Measurements from ENCODE around the gene ERBB4. TPM values are rescaled to one million over a fixed set of nuclear protein-coding genes. Genes with fewer than 3 reads are reported as not detected.
"Not testable (repeated sequence)": the region's sequence is repeated elsewhere in the genome, so short reads cannot be mapped to it uniquely, and the experiment has no call there.

The ERBB4 gene
- polyA plus RNA-seq, 3 donors: 0.07 to 0.25 (median 0.11) TPM

DNA sequence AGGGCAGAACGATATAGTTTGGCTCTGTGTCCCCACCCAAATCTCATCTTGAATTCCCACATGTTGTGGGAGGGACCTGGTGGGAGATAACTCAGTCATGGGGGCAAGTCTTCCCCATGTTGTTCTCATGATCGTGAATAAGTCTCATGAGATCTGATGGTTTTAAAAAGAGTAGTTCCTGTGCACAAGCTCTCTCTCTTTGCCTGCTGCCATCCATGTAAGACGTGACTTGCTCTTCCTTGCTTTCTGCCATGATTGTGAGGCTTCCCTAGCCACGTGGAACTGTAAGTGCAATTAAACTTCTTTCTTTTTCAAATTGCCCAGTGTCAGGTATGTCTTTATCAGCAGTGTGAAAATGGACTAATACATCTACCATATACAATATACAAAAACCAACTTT lies 76.9 kb downstream of the ERBB4 start:
- 77 to 86% (median 78%) methylated on average over 4 of the region's 4 CpGs for WGBS, 3 donors
- H3K27ac ChIP-seq (ENCODE audit: low read depth, low read length): not testable (repeated sequence)

DNA sequence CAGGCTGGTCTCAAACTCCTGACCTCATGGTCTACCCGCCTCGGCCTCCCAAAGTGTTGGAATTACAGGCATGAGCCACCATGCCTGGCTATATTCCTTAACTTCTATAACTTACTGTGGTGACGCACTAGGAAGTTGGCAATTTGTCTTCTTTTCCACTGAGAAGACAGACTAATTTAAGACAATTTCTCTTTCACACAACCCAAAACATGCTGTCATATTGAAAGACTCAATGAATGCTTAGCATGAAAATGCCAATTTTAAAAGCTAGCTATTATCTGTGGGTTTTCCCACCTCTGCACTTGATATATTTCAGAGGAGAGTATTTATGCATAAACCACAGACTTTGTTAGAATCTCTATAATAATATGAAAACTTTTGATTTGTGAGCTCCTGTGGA lies 84.5 kb downstream of the ERBB4 start:
- H3K27ac ChIP-seq (ENCODE audit: low read depth, low read length): no peak overlapping the region
- WGBS, 3 donors: 86 to 96% (median 95%) methylated on average over 3 of the region's 3 CpGs

DNA sequence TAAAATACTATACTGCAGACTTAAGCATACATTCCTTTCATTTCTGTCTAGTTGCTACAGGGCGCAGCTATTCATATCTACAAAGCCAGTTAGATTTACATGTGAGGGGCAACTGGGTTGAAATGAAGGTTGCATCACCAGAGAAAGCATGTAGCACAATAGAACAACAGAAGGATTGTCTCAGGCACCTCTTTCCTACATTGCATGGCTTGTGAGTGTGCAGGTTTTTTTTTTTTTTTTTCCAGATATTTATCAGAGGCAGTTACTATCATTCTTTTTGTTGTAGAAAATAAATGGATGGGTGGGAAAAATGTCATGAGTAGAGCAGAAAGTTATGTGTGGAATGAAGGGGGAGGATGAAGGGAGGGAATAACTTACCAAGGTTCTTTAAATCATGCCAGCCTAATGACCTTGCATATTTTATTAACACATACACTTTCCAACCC lies 86.8 kb downstream of the ERBB4 start:
- no peak overlapping the region for H3K27ac ChIP-seq (ENCODE audit: low read depth, low read length)
- WGBS, 3 donors: 33 to 61% (median 38%) methylated on average over 1 of the region's 1 CpG

DNA sequence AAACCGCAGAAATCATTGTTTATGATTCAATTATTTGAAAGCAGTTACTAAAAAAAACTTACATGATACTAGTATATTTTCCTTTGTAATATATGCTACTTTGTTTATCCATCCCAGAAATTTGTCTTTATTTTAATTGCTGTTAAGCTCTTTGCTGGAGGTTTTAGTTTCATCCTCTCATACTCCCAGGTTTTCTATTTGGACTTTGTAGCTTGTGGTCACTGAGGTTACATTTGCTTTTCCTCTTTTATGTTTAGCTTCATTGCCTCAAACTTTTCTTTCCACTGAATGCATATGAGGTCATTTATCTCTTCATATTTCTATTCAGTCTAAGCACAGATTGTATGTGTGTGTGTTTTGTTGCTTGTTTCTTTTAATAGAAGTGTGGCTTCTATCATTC lies 89.9 kb downstream of the ERBB4 start:
- 79 to 88% (median 83%) methylated on average over 1 of the region's 1 CpG for WGBS, 3 donors
- H3K27ac ChIP-seq (ENCODE audit: low read depth, low read length): no peak overlapping the region

DNA sequence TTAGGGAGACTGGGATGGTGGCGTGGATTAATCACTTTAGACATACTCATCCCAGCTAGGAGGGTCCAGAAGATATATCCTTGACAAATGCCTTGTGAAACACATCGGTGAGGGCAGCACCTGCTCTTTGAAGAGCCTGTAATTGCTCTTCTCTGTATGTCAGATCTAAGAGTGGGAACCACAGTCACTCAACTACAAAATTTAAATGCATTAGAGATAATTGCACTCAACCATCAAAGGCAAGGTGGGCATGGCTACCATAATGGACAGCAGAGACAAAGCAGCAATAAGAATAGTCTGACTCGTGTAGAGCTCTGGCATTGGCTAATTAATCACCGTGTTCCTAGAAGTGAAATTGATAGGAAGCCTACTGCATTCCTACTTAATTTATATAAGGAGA lies 96.8 kb downstream of the ERBB4 start:
- WGBS, 3 donors: 81 to 85% (median 84%) methylated on average over 4 of the region's 4 CpGs
- H3K27ac ChIP-seq (ENCODE audit: low read depth, low read length): no peak overlapping the region

DNA sequence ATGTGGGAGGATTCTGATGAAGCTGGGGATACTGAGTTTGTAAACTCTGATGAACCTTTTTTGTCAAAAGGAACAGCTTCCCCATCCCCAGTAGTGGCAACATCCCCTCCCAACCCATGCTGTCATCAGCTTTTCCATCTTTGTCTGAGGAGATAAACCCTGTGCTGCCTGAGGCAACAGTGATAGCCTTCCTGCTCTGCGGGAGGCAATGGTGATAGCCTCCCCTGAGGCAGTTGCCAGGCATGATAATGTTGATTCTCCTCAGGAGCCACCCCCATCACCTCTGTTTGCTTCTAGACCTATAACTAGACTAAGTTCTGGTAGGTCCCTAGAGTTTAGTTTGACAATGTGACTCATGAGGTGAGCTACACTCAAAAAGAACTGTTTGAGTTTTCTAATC lies 97.5 kb downstream of the ERBB4 start:
- H3K27ac ChIP-seq (ENCODE audit: low read depth, low read length): no peak overlapping the region
- WGBS, 3 donors: 78 to 95% (median 89%) methylated on average over 1 of the region's 1 CpG

DNA sequence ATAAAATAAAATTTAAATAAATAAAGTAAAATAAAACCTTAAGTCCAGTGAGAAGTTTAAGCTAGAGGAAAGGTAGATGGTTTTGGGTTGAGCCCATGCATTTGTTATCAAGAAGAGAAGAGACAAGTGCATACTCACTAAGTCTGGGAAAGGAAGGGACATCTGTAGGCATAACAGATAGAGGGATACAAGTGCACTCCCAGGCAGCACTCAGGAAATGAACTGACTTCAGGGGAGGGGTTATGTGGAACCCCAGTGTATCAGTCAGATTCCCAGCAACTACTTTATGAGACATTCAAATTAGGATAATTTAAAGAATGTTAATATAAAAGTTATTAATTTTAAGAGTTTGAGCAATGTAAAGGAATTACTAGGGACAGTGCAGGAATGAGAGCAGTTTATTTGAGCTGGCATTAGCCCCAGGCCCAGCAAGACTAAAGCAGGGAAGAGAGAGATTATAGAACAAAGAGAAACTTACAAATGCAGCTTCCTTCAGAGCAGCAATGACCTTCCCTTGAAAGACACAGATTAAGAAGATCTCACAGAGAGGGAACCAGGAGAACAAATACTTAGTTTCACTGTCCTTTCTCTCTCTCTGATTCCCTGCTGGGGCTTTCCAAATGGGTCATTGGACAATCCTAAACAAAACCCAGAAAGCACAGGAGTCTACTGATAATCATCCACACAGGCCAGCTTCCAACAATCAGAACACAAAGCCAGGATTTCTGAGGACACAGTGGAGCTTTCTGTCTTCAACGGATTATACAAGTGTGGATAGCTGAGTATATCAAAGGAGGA lies 109.7 kb downstream of the ERBB4 start:
- no peak overlapping the region for H3K27ac ChIP-seq (ENCODE audit: low read depth, low read length)
- WGBS, 3 donors: 44 to 60% (median 52%) methylated on average over 1 of the region's 1 CpG

DNA sequence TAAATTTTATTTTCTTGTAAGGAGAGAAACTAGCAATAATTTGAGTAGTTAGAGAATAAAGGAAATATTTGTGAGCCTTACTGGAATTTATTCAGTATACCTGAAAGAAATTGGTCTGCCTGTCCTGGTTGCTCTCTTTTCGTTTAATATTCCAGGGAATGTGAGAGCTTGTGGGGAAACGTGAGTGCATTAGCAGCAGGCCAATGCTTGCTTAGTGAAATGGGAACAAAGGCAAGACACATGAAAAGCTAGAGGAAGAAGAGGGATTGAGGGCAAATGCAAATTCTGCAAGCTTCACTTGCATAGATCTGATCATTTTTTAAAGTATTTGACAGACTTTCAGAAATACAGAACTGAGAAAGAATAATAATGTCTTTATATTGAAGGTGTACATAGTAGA lies 111.0 kb downstream of the ERBB4 start:
- WGBS, 3 donors: 55 to 71% (median 60%) methylated on average over 2 of the region's 2 CpGs
- H3K27ac ChIP-seq (ENCODE audit: low read depth, low read length): no peak overlapping the region

DNA sequence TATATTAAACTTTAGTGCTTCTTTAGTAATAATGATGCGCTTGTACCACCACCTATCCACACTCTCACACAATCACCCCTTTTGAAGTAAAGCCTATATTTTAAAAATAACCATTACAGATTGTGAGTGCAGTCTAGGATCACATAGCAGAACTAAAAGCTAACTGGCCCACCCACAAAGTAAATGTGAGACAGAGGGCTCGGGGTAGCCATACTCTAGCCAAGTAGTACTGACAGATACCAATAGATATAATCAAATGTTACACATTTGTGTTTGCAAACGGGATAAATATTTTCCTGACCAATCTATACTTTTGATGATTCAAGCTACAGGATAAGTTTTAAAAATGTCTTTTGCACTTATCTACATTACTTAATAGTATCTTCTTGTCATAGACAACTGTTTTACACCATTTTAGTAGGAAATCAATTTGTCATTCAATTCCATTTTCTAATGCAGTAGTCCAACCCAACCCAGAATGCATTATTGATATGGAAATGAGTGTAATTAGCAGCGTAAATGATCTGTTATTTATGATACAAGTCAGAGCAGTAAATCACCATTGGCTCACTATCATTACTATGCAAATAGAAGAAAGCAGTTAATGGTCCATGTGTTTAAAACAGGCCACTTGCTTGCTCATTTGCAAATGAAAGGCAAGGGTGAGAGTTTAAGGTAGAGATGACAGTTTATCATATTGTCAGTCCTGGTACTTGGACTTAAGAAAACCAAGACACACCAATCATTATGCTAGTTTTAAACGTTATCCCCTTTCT lies 111.8 kb downstream of the ERBB4 start:
- H3K27ac ChIP-seq (ENCODE audit: low read depth, low read length): no peak overlapping the region
- 62 to 79% (median 66%) methylated on average over 5 of the region's 5 CpGs for WGBS, 3 donors

DNA sequence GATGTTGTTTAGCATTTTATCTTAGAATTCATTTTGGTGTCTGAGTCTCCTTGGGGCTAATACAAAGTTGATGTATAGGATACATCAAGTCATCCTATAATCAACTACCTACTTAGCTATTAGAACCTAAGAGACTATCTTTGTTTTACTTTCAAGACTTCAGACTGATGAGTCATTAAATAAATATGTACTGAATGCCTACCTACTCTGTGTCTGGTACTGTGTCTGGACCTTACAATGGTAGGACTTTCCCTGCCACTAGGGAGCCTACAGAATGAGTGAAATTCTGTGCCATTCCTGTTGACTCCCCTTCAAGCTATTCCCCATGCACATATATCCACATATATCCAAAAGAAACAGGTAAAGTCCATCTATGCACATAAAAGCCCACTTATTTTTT lies 114.5 kb downstream of the ERBB4 start:
- H3K27ac ChIP-seq (ENCODE audit: low read depth, low read length): no peak overlapping the region

DNA sequence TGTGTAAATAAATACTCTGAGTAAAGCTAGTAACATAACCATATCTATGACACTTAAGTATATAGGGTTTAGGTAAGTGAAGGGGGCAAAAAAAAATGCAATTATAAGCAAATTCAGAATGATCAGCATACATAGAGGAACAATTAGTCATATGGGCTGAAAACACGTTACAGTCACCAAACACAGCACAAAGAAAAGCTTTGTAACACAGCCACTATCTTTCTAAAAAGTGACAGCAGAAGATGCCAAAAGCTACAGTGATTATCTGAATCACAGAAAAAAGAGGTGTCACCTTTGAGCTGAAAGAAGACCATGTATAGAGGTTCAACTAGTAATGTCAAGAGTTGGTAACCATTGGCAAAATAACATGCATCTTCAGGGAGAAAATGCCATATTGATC lies 115.5 kb downstream of the ERBB4 start:
- 68 to 79% (median 69%) methylated on average over 1 of the region's 1 CpG for WGBS, 3 donors
- H3K27ac ChIP-seq (ENCODE audit: low read depth, low read length): no peak overlapping the region

DNA sequence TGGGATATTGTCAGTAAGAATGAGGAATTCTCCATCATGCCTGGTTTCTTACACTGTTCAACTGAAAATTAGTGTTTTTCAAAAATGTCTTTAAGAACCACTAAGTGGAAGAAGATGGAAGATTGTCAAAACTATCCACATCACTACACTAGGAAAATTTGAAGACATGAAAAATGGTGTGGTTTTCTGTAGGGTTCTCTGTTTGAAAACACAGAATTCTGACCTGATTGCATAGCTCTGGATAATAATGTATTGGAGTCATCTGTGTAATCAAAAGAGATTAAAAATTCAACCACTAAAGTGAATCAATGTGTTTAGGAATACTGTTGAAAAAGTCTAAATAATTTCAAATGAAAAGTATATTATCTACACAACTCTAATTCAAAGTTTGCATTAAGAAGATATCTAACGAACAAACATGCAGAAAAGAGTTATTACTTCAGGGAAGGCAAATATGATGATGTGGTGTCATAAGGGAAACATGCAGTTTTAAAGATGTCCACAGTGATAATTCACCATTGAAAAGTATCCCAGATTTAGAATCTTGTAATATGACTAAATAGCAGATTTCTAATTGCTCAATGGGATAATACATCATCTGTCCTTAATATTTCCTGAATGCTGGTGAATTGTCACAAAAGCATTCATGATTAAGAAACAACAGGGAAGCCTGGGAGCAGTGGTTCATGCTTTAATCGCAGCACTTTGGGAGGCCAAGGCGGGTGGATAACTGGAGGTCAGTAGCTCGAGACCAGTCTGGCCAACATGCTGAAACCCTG lies 116.9 kb downstream of the ERBB4 start:
- H3K27ac ChIP-seq (ENCODE audit: low read depth, low read length): no peak overlapping the region
- WGBS, 3 donors: 78 to 85% (median 84%) methylated on average over 4 of the region's 4 CpGs

DNA sequence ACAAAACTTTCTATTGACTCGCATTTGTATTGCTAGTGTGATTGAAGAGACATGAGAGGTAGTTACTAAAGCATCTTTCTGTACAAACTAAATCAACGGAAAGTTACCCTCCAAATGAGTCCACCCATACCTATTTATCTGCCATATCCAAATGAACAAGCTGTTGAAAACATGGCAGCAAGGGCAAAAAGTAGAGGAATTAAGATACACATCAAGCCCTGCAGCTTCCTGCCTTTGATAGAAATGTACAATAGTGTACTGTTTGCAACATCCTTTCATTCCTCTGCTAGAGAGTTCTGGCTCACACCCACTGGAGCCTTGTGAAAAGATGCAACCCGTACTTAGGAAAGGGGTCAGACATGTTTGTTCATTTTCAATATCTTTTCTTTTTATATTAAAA lies 122.5 kb downstream of the ERBB4 start:
- no peak overlapping the region for H3K27ac ChIP-seq (ENCODE audit: low read depth, low read length)
- 77 to 85% (median 79%) methylated on average over 3 of the region's 3 CpGs for WGBS, 3 donors

DNA sequence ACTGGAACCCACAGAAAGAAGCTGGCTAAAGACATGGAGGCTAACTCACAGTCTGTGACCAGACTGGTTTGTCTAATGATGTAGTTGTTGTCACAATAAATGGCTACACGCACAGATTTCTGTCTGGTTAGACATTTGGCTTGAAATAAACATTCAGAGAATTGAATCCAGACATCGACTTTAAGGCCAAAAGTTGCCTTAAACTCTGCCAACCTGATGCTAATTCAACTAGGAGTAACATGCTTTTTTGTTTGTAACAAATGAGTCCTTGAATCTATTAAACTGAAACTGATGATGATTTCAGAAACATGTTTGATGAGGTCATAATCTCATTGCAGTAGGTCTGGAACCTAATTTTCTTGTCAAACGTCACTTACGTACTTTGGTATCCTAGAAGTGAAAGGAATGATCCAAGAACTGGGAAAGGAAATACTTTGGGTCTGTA lies 123.8 kb downstream of the ERBB4 start:
- 57 to 76% (median 70%) methylated on average over 4 of the region's 4 CpGs for WGBS, 3 donors
- H3K27ac ChIP-seq (ENCODE audit: low read depth, low read length): no peak overlapping the region

DNA sequence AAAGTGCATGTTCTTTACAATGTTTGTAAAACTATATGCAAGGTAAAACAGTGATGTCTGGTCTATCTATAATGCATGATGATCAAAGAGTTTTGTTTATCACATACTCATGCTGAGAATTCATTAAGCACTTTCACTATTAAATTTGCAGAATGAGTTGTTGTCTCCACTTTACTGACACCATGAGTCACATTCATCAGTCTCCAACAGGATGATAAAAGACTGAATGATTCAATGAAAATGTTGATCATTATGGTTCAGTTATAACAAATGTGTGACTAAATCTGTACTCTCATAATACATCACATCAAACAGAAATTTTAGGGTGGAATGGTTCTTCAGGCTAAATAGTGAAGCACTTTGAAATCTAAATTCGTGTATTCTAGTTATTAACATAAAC lies 129.0 kb downstream of the ERBB4 start:
- 30 to 75% (median 43%) methylated on average over 1 of the region's 1 CpG for WGBS, 3 donors
- H3K27ac ChIP-seq (ENCODE audit: low read depth, low read length): no peak overlapping the region

DNA sequence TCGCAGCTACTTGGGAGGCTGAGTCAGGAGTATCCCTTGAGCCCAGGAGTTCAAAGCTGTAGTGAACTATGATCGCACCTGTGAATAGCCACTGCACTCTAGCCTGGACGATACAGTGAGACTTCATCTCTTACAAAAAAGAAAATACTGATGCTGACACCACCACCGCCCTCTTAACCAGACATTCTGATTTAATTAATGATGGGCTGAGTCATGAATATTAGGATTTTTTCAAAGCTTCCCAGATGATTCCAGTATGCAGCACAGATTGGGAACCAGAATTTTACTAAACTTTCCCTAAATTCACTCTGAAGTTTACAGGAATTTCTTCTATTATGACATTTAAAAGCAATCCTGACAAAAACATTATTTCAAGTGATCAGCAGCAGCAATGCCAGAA lies 130.1 kb downstream of the ERBB4 start:
- no peak overlapping the region for H3K27ac ChIP-seq (ENCODE audit: low read depth, low read length)
- WGBS, 3 donors: 71 to 88% (median 76%) methylated on average over 4 of the region's 4 CpGs

DNA sequence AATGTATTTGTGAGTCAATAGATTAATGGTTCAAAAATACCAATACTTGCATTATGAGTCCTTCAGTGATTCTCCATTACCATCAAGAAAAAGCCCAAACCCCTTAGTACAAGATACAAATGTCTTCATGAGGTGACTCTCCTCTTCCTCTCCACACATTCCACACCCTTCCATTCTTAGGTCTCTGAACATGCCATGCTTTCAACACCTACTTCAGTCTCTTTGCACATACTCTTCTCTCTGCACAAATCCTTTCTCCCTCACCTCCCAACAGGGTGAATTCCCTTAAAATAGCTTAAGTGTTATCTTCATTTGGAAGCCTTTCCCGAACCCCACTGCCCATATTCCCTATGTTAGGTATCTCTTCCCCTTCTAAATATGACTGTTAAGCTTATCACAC lies 131.9 kb downstream of the ERBB4 start:
- WGBS, 3 donors: 74 to 89% (median 78%) methylated on average over 1 of the region's 1 CpG
- H3K27ac ChIP-seq (ENCODE audit: low read depth, low read length): no peak overlapping the region

DNA sequence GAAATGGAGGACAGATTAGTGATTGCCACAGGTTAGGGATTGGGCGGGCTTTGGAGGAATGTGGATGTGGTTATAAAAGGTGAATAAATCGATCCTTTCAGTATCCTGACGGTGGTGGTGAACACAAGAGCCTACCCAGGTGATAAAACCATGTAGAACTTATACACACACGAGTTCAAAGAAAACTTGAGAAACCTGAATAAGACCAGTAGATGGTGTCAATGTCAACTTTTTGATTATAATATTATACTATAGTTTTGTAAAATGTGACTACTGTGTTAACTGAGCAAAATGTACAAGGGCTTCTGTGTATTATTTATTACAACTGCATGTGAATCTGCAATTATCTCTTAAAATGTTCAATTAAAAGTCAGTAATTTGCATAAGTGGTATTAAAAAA lies 136.3 kb downstream of the ERBB4 start:
- no peak overlapping the region for H3K27ac ChIP-seq (ENCODE audit: low read depth, low read length)
- 67 to 74% (median 73%) methylated on average over 4 of the region's 4 CpGs for WGBS, 3 donors

DNA sequence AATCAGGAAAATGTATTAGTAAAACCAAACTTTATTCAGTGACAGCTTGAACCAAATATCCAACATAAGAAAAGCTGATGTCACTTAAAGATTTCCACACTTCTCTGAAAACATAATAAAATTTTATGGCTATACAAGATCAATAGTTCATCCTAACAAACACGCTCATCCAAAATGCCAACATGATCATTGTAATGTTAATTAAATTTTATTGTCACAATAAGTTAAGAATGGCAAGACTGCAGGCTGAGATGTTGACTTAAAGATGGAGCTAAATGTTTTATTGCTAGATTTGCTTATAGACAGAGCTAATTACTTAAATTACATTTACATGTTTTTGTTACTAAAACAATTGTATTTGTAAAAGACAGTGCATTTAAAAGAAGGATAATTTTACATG lies 140.3 kb downstream of the ERBB4 start:
- H3K27ac ChIP-seq (ENCODE audit: low read depth, low read length): no peak overlapping the region
- 87 to 93% (median 91%) methylated on average over 1 of the region's 1 CpG for WGBS, 3 donors

Data from adipose tissue (tissue), 3 donors.